ENCODE results near the gene TMEM135.

TMEM135 gene

GRCh38 chr11:87013912-87014825, 23.6 kb upstream of the TMEM135 start:
- Histone ChIP-seq H3K9me2 (replicated peaks; ENCODE audit: control insufficient read depth, low read length) (no peaks in the 10 kb centered on the region), H3K4me1 (ENCODE audit: control insufficient read depth, low read length) (no peaks in the 10 kb centered on the region), H3K27me3 (ENCODE audit: control insufficient read depth, low read length) (peaks cover 3% of the 10 kb centered on the region; the same call in 1 of the 2 replicates), H3K36me3 (ENCODE audit: control insufficient read depth, low read length) (no peaks in the 10 kb centered on the region), H3F3A (ENCODE audit: control insufficient read depth, insufficient read depth) (no peaks in the 10 kb centered on the region), H3K27ac (ENCODE audit: low read depth, low read length) (no peak overlapping the region), H3K79me2 (ENCODE audit: control insufficient read depth, low read length) (no peaks in the 10 kb centered on the region), H4K20me1 (ENCODE audit: control insufficient read depth, insufficient read depth, low read depth, low read length) (no peaks in the 10 kb centered on the region), H3K9me3 (ENCODE audit: control insufficient read depth, insufficient read depth, low read length) (no peaks in the 10 kb centered on the region), H3K4me2 (ENCODE audit: low read length) (no peak overlapping the region), H3K4me3 (ENCODE audit: low read length) (no peak overlapping the region)
- no peak for TF ChIP-seq EZH2phosphoT487 (IDR thresholded peaks at IDR 0.05; ENCODE audit: borderline replicate concordance, low read length)
- no peak for TF ChIP-seq CTCF (IDR thresholded peaks at IDR 0.05; ENCODE audit: low read depth, low read length, poor library complexity, severe bottlenecking)

DNA sequence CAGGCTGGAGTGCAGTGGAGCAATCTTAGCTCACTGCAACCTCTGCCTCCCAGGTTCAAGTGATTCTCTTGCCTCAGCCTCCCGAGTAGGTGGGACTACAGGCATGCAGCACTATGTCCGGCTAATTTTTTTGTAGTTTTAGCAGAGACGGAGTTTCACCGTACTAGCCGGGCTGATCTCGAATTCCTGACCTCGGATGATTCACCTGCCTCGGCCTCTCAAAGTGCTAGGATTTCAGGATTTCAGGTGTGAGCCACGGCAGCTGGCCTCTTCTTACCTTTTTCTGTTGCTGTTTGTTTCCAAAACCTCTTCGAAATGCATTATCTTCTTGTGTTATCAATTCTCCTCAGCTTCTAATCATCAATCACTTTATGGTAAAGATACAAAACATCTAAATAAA, 22.1 kb upstream of the TMEM135 start:
- Histone ChIP-seq H3K36me3 (ENCODE audit: control insufficient read depth, low read length) (no peaks in the 10 kb centered on the region), H4K20me1 (ENCODE audit: control insufficient read depth, insufficient read depth, low read depth, low read length) (no peaks in the 10 kb centered on the region), H3K4me1 (ENCODE audit: control insufficient read depth, low read length) (no peaks in the 10 kb centered on the region), H3K9me3 (ENCODE audit: control insufficient read depth, insufficient read depth, low read length) (no peaks in the 10 kb centered on the region), H3K9me2 (replicated peaks; ENCODE audit: control insufficient read depth, low read length) (no peaks in the 10 kb centered on the region), H3K4me3 (ENCODE audit: low read length) (no peak overlapping the region), H3K79me2 (ENCODE audit: control insufficient read depth, low read length) (no peaks in the 10 kb centered on the region), H3K27ac (ENCODE audit: low read depth, low read length) (no peak overlapping the region), H3K4me2 (ENCODE audit: low read length) (no peak overlapping the region), H3F3A (ENCODE audit: control insufficient read depth, insufficient read depth) (no peaks in the 10 kb centered on the region), H3K27me3 (ENCODE audit: control insufficient read depth, low read length) (peaks cover 3% of the 10 kb centered on the region; the same call in 1 of the 2 replicates)
- no peak for TF ChIP-seq EZH2phosphoT487 (IDR thresholded peaks at IDR 0.05; ENCODE audit: borderline replicate concordance, low read length)
- TF ChIP-seq CTCF (IDR thresholded peaks at IDR 0.05; ENCODE audit: low read depth, low read length, poor library complexity, severe bottlenecking), result no peak

GRCh38 chr11:87019613-87020271, 18.0 kb upstream of the TMEM135 start:
- Histone ChIP-seq H4K20me1 (ENCODE audit: control insufficient read depth, insufficient read depth, low read depth, low read length) (no peaks in the 10 kb centered on the region), H3K9me3 (ENCODE audit: control insufficient read depth, insufficient read depth, low read length) (no peaks in the 10 kb centered on the region), H3K79me2 (ENCODE audit: control insufficient read depth, low read length) (no peaks in the 10 kb centered on the region), H3K4me2 (ENCODE audit: low read length) (no peak overlapping the region), H3K4me1 (ENCODE audit: control insufficient read depth, low read length) (no peaks in the 10 kb centered on the region), H3K27me3 (ENCODE audit: control insufficient read depth, low read length) (peaks cover 4% of the 10 kb centered on the region; the same call in 1 of the 2 replicates), H3K27ac (ENCODE audit: low read depth, low read length) (no peak overlapping the region), H3F3A (ENCODE audit: control insufficient read depth, insufficient read depth) (no peaks in the 10 kb centered on the region), H3K36me3 (ENCODE audit: control insufficient read depth, low read length) (no peaks in the 10 kb centered on the region), H3K4me3 (ENCODE audit: low read length) (no peak overlapping the region), H3K9me2 (replicated peaks; ENCODE audit: control insufficient read depth, low read length) (no peaks in the 10 kb centered on the region)
- TF ChIP-seq CTCF (IDR thresholded peaks at IDR 0.05; ENCODE audit: low read depth, low read length, poor library complexity, severe bottlenecking) (no peak), EZH2phosphoT487 (IDR thresholded peaks at IDR 0.05; ENCODE audit: borderline replicate concordance, low read length) (no peak)
